ENCODE measurements around the gene TRNT1. TPM values are rescaled to one million over a fixed set of nuclear protein-coding genes. Genes with fewer than 3 reads are reported as not detected.

TRNT1 gene
- total RNA-seq, 1 donor from 2014 or later: 52.4 TPM

DNA sequence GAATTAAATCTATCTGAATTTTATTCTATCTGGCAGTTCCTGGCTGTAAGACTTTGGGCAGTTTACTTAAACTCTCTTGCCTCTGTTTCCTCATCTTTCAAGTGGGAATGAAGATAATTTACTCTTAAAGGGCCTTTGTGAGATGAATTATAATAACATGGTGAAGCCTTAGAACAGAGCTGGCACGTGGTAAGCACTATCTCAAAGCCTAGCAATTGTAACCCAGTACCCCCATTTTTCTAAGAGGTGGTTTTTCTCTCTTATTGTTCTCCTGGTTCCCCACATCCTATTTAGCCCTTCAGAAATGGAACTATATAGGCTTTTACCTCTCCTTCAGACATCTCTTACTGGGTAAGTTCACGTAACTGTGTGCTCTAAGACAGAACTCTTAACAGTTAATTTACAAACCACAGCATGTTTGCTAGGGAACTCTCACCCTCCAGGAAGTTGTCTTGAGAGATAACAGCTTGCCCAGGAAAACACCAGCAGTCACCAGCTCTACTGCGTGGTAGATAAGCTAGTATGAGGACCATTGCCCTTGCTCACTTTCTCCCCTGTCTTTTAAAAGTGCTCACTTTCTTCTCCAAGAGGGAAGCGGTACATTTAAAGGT lies 65.0 kb downstream of the TRNT1 start:
- Mint-ChIP-seq H3K27me3 (ENCODE audit: insufficient read depth) (peaks cover 2% of the 10 kb centered on the region), H3K4me3 (peak overlapping the region; percentile 2), H3K9me3 (no peaks in the 10 kb centered on the region), H3K27ac (no peak overlapping the region), H3K36me3 (ENCODE audit: low read depth) (no peaks in the 10 kb centered on the region), H3K4me1 (ENCODE audit: low read depth) (peaks cover 15% of the 10 kb centered on the region)
- intact Hi-C loops (cut with micrococcal nuclease): no loop called here
- DNase-seq (ENCODE audit: low spot score): no peak

DNA sequence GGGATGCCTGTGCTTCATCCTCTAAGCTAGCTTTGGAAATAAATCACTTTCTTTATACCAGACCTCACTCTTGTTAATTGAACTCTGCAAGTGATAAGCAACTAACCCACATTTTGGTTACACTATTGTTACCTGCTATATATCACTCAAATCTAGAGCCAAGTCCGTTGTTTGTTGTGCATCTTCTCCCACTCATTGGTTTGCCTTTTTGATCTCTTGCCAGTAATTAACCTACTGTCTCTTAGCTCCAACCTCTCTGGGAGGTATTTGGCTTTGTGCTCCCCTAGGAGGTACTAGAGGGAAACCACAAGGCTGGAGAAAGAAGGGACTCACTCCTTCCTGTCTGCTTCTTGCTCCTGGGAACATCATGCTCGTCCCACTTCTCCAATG lies 65.5 kb downstream of the TRNT1 start:
- peaks cover 15% of the 10 kb centered on the region for H3K4me1 Mint-ChIP-seq (ENCODE audit: low read depth)
- H3K27ac Mint-ChIP-seq: no peak overlapping the region
- DNase-seq (ENCODE audit: low spot score): no peak
- H3K36me3 Mint-ChIP-seq (ENCODE audit: low read depth): no peaks in the 10 kb centered on the region
- H3K9me3 Mint-ChIP-seq: no peaks in the 10 kb centered on the region
- intact Hi-C loops (cut with micrococcal nuclease): no loop called here
- peaks cover 2% of the 10 kb centered on the region for H3K27me3 Mint-ChIP-seq (ENCODE audit: insufficient read depth)
- H3K4me3 Mint-ChIP-seq: no peak overlapping the region

DNA sequence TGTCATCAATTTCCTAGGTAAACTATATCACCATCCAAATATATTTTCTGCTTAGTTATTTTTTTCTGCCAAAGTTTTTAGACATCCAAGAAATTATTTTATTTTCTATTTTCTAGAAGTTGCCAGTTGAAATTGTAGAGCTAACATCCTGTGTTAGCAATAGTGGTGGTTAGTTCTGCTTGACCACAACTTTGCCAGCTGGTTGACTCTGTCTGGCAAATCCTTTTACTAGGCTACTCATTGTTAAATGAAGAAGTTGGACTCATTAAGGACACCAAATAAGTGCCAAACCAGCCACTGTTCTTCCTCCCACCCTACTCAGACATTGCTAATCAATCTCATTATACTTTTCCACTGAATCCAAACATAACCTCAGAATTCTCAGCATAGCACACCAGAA lies 68.1 kb downstream of the TRNT1 start:
- Mint-ChIP-seq H3K27ac (no peak overlapping the region), H3K27me3 (ENCODE audit: insufficient read depth) (no peaks in the 10 kb centered on the region), H3K36me3 (ENCODE audit: low read depth) (no peaks in the 10 kb centered on the region), H3K4me1 (ENCODE audit: low read depth) (peaks cover 15% of the 10 kb centered on the region), H3K9me3 (no peaks in the 10 kb centered on the region), H3K4me3 (no peak overlapping the region)
- no peak for DNase-seq (ENCODE audit: low spot score)
- intact Hi-C loops (cut with micrococcal nuclease): no loop called here

DNA sequence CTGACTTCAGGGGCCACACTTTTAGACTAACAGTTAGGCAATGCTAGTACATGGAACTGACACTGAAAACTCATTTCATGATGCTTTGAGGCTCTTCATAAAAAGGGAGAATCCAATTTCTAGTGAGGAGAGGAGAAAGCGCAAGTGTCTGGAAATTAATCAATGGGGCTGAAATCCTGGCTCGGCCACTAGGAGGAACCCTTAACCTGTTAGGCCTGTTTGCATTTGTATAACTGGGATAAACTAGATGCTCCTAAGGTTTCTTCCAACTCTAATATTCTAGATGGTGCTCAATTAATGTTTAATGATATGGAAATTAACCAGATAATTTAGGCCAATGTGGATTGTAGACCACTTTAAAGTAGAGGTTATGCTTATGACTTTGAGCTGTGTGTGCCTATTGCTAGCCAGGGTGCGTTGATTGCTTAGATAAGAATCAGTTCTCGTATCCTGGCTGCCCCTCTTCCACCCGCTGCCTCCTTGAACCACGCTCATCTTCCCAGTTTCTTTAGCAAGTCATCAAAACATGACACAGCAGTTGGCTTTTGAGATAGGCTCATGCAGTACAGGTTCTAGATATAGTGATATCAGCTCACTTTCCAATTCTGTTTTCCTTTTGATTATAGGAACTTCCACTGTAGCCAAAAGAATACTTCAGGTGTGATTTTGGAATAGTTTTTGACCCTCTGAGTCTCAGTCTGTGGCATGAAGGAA lies 69.6 kb downstream of the TRNT1 start:
- H3K9me3 Mint-ChIP-seq: no peaks in the 10 kb centered on the region
- peaks cover 15% of the 10 kb centered on the region for H3K4me1 Mint-ChIP-seq (ENCODE audit: low read depth)
- no peak for DNase-seq (ENCODE audit: low spot score)
- no peak overlapping the region for H3K4me3 Mint-ChIP-seq
- no peaks in the 10 kb centered on the region for H3K27me3 Mint-ChIP-seq (ENCODE audit: insufficient read depth)
- H3K36me3 Mint-ChIP-seq (ENCODE audit: low read depth): no peaks in the 10 kb centered on the region
- H3K27ac Mint-ChIP-seq: no peak overlapping the region
- intact Hi-C loops (cut with micrococcal nuclease): no loop called here

Other genes starting within 250 kb of the TRNT1 start
- 0.12 TPM in 1 of 2 replicates, not detected in the other for gene IL5RA, start 16.6 kb upstream of the TRNT1 start, total RNA-seq
- 36.8 and 42.5 TPM in 2 replicates for gene CRBN, start 52.8 kb downstream of the TRNT1 start, total RNA-seq

All from activated T-helper 1 cell treated with anti-CD3 and anti-CD28 coated beads, Interleukin-12 subunit alpha, Interleukin-12 subunit beta, Interleukin-2, Interleukin-4 antibody, amounts not matched to agents 30 ng/mL and 10 ng/mL and 1 ng/mL, durations not matched to agents 14 hours and 24 hours and 36 hours (primary cell).